SK-N-SH (cell line): Measurements from ENCODE around the gene RPH3AL. TPM values are rescaled to one million over a fixed set of nuclear protein-coding genes. Genes with fewer than 3 reads are reported as not detected.

Experiments
- CTCF ChIA-PET: fragments of 300-600, 350-600 bp; formaldehyde crosslinking; extraction: SDS; loops from one replicate; lab custom pipeline; 2021; lab: Yijun Ruan, JAX
- POLR2A ChIA-PET: fragments of 350-600 bp; sonication (Branson Sonifier 250); formaldehyde crosslinking; extraction: SDS; loops from one replicate; lab custom pipeline; 2020; ENCODE audit warnings: antibody characterized with exemption, inconsistent platforms; lab: Yijun Ruan, JAX
- DNase-seq: peaks from one replicate; pipeline ENCODE4 v3.0.0; 2012
- H2AFZ ChIP-seq: fragments of 200-600 bp; sonication (generic); 2 replicates; pipeline ENCODE4 v1.8.1; 2016; ENCODE audit warnings: antibody characterized with exemption, mild to moderate bottlenecking, low read depth
- H3F3A ChIP-seq: fragments of 200-600 bp; sonication (generic); replicated peaks from 2 replicates; pipeline ENCODE3; 2016; ENCODE audit warnings: antibody characterized with exemption, mild to moderate bottlenecking; ENCODE audit not compliant: insufficient read depth
- H3K27ac ChIP-seq, 2 experiments: fragments of 200-500 bp in 1 of 2; fragments of 200-600 bp in 1 of 2; sonication (Bioruptor generic) in 1 of 2; sonication (generic), shearing (Covaris generic) in 1 of 2; 2 replicates each; pipeline versions ENCODE4 v1.5.1 to v1.6.1; 2014 to 2016; ENCODE audit warnings: low read depth in 2 of 2, inconsistent platforms in 1 of 2, low read length in 1 of 2, mild to moderate bottlenecking in 1 of 2, mixed read lengths in 1 of 2
- H3K27me3 ChIP-seq: fragments of 200-600 bp; sonication (generic), shearing (Covaris generic); 2 replicates; pipeline ENCODE4 v1.6.1; 2016; ENCODE audit warnings: mixed run types; ENCODE audit not compliant: insufficient read depth
- H3K36me3 ChIP-seq, 2 experiments: fragments of 200-500 bp in 1 of 2; fragments of 200-600 bp in 1 of 2; sonication (Bioruptor generic) in 1 of 2; sonication (generic) in 1 of 2; replicated peaks in 1 of 2; 2 replicates each; pipeline versions ENCODE3 to v1.5.1; 2014 to 2016; ENCODE audit warnings: low read length in 1 of 2, mild to moderate bottlenecking in 1 of 2; ENCODE audit not compliant: insufficient read depth in 2 of 2, control insufficient read depth in 1 of 2
- H3K4me1 ChIP-seq, 2 experiments: fragments of 200-500 bp in 1 of 2; fragments of 200-600 bp in 1 of 2; sonication (Bioruptor generic) in 1 of 2; sonication (generic), shearing (Covaris generic) in 1 of 2; 2 replicates each; pipeline versions ENCODE4 v1.5.1 to v1.6.1; 2014 to 2016; ENCODE audit warnings: low read depth in 1 of 2, low read length in 1 of 2, mixed run types in 1 of 2; ENCODE audit not compliant: insufficient read depth in 2 of 2, control insufficient read depth in 1 of 2
- H3K4me2 ChIP-seq: fragments of 200-600 bp; sonication (generic), shearing (Covaris generic); 2 replicates; pipeline ENCODE4 v1.6.1; 2017; ENCODE audit warnings: mixed run types
- H3K4me3 ChIP-seq, 2 experiments: fragments of 200-500 bp in 1 of 2; fragments of 200-600 bp in 1 of 2; sonication (Bioruptor generic) in 1 of 2; sonication (generic), shearing (Covaris generic) in 1 of 2; 2 replicates each; pipeline versions ENCODE4 v1.5.1 to v1.8.1; 2014 to 2016; ENCODE audit warnings: low read depth in 2 of 2, inconsistent platforms in 1 of 2, low read length in 1 of 2, mild to moderate bottlenecking in 1 of 2, mixed read lengths in 1 of 2, moderate library complexity in 1 of 2
- H3K79me2 ChIP-seq: fragments of 200-600 bp; sonication (generic); 2 replicates; pipeline ENCODE4 v1.8.1; 2017; ENCODE audit warnings: mild to moderate bottlenecking; ENCODE audit not compliant: insufficient read depth
- H3K9ac ChIP-seq: fragments of 200-600 bp; sonication (generic); 2 replicates; pipeline ENCODE4 v1.6.1; 2017; ENCODE audit warnings: mixed run types
- H3K9me2 ChIP-seq: fragments of 200-600 bp; sonication (generic); 2 replicates; pipeline ENCODE4 v1.6.1; 2017; ENCODE audit warnings: mixed run types
- H3K9me3 ChIP-seq: fragments of 200-600 bp; sonication (generic); 2 replicates; pipeline ENCODE4 v1.6.1; 2017; ENCODE audit warnings: mixed run types, mild to moderate bottlenecking, moderate library complexity
- H4K20me1 ChIP-seq: fragments of 200-600 bp; sonication (generic); 2 replicates; pipeline ENCODE4 v1.6.1; 2017; ENCODE audit warnings: mild to moderate bottlenecking, mixed run types; ENCODE audit not compliant: insufficient read depth
- CHD2 ChIP-seq: fragments of 150-350 bp; IDR thresholded peaks from 2 replicates; pipeline ENCODE4 v1.6.1; 2018; ENCODE audit warnings: low read length; ENCODE audit not compliant: partially characterized antibody
- GABPA ChIP-seq: IDR thresholded peaks from 2 replicates; pipeline ENCODE4 v1.4.0; 2012; ENCODE audit warnings: low read depth, mild to moderate bottlenecking
- GATA2 ChIP-seq: sonication (generic); formaldehyde crosslinking; IDR thresholded peaks from 2 replicates; pipeline ENCODE4 v1.5.0; 2020; ENCODE audit warnings: mild to moderate bottlenecking, missing genetic modification reagents
- MEF2A ChIP-seq: IDR thresholded peaks from 2 replicates; pipeline ENCODE4 v1.4.0; 2012; ENCODE audit warnings: low read depth, borderline replicate concordance
- MXI1 ChIP-seq: IDR thresholded peaks from 2 replicates; pipeline ENCODE4 v1.6.1; 2012; ENCODE audit warnings: mild to moderate bottlenecking, low read depth, low read length, improper control_type of control experiment
- NFIC ChIP-seq: IDR thresholded peaks from 2 replicates; pipeline ENCODE4 v1.4.0; 2012; ENCODE audit warnings: borderline replicate concordance
- RAD21 ChIP-seq: IDR thresholded peaks from 2 replicates; pipeline ENCODE4 v1.6.1; 2012; ENCODE audit warnings: mild to moderate bottlenecking, low read length
- RFX5 ChIP-seq: IDR thresholded peaks from 2 replicates; pipeline ENCODE4 v1.6.1; 2012; ENCODE audit warnings: mild to moderate bottlenecking, improper control_type of control experiment, low read length
- SIN3A ChIP-seq: IDR thresholded peaks from 2 replicates; pipeline ENCODE4 v1.6.1; 2012; ENCODE audit warnings: low read depth, mild to moderate bottlenecking, low read length, moderate library complexity, borderline replicate concordance
- SMC3 ChIP-seq: IDR thresholded peaks from 2 replicates; pipeline ENCODE4 v1.6.1; 2012; ENCODE audit warnings: low read depth, low read length, improper control_type of control experiment
- TAF1 ChIP-seq: IDR thresholded peaks from 2 replicates; pipeline ENCODE4 v1.6.1; 2012; ENCODE audit warnings: low read depth, mild to moderate bottlenecking, low read length, moderate library complexity, borderline replicate concordance
- WGBS: methylation state at CpG from one replicate; pipeline ENCODE4 v1.1.6; 2017; ENCODE audit warnings: low lambda C conversion rate; 5-methylcytosine and 5-hydroxymethylcytosine counted together
- polyA plus RNA-seq, 3 experiments: library from polyadenylated mRNA; depleted of rRNA; stranded (reverse); fragments of >200 nt; gene quantifications; 2 replicates each; pipeline ENCODE4 v1.2.3, GENCODE V29; 2012
- TF ChIP-seq, protein P1 (sequence below): fragments of 150-350 bp; IDR thresholded peaks from 2 replicates; pipeline ENCODE4 v1.6.1; 2017; ENCODE audit warnings: antibody characterized with exemption, low read length, low read depth, borderline replicate concordance
- TF ChIP-seq, protein P2 (sequence below): IDR thresholded peaks from 2 replicates; pipeline ENCODE4; 2012

Gene RPH3AL
- polyA plus RNA-seq, 1 of the 3 experiments (the other 2 are of a cell fraction): 2.9 TPM

DNA sequence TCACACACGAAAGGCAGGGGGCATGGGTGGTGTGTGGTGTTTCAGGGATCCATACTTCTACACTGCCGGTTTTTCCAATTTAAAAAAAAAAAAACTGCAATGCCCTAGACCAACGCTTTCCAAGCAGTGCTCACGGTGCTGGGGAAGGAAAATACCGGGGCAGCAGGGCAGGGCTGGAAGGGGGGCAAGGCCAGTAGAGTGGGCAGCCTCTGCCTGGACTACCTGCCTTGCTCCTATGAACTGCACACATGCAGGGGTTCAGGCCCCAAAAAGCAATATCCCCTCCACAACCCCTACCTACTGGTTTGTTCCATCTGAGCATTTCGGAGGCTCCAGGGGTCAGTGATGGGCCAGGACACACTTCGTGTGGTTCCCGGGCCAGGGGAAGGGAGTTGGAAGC lies 29.4 kb downstream of the RPH3AL start:
- no peak overlapping the region for H3K9ac ChIP-seq
- no peaks in the 10 kb centered on the region for H3K79me2 ChIP-seq
- POLR2A ChIA-PET: no interaction called here
- no peak overlapping the region for H3K4me2 ChIP-seq
- no peaks in the 10 kb centered on the region; a peak in 1 of 4 replicates for H3K4me1 ChIP-seq
- no peaks in the 10 kb centered on the region for H4K20me1 ChIP-seq
- TF ChIP-seq CHD2: no peak
- TF ChIP-seq SIN3A: no peak
- TF ChIP-seq GATA2 (CRISPR knock-in tag): no peak
- TF ChIP-seq, protein P1, sequence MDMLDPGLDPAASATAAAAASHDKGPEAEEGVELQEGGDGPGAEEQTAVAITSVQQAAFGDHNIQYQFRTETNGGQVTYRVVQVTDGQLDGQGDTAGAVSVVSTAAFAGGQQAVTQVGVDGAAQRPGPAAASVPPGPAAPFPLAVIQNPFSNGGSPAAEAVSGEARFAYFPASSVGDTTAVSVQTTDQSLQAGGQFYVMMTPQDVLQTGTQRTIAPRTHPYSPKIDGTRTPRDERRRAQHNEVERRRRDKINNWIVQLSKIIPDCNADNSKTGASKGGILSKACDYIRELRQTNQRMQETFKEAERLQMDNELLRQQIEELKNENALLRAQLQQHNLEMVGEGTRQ: no peak
- no peak for TF ChIP-seq MXI1
- TF ChIP-seq RFX5: no peak
- no peak for TF ChIP-seq SMC3
- DNase-seq: no peak
- H2AFZ ChIP-seq: no peak overlapping the region
- no peaks in the 10 kb centered on the region for H3K9me2 ChIP-seq
- H3K27me3 ChIP-seq: no peaks in the 10 kb centered on the region
- no peaks in the 10 kb centered on the region for H3K9me3 ChIP-seq
- H3F3A ChIP-seq: no peaks in the 10 kb centered on the region
- no peak overlapping the region for H3K27ac ChIP-seq
- H3K36me3 ChIP-seq: no peaks in the 10 kb centered on the region
- H3K4me3 ChIP-seq: no peak overlapping the region
- 66% methylated on average over 8 of the region's 8 CpGs for WGBS
- CTCF ChIA-PET: no interaction called here

DNA sequence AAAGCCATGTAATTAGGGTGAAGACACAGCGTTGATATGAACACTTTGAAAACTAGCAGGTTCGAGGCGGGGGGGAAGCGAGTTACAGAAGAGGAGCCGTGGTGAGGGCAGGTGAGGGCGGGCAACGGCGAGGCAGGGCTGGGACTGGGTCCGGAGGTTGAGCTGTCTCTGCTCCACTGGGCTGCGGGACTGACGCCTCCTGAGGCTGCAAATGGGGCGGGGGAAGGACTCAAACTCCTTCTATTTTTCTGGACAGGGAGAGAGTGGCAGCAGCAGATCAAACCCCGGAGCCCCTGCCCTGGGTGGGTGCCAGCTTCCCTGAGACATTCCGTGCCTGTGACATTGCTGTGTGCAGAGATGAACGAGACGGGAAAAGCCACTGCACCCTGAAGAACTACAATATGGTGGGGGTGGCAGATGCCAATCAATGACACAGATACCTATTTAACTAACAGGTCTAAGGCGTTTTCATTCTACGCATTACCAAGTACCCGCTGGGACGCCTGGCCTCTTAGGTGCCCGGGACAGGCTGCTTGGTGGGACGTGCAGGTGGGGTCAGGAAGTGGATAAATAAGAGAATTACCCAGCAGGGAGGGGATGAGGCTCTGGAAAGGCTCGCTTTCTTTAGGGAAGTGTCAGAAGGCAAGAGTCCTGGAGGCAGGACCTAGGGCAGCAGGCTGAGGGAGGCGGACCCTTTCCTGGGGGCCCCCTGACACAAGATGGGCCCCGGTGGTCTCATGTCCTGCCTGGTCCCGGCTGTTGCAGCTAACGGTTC lies 30.4 kb downstream of the RPH3AL start:
- no peak overlapping the region for H3K9ac ChIP-seq
- CTCF ChIA-PET: no interaction called here
- H3K27ac ChIP-seq: no peak overlapping the region
- H3K4me1 ChIP-seq: no peaks in the 10 kb centered on the region; a peak in 1 of 4 replicates
- no peak overlapping the region for H3K4me3 ChIP-seq
- H3F3A ChIP-seq: no peaks in the 10 kb centered on the region
- H3K27me3 ChIP-seq: no peaks in the 10 kb centered on the region
- H3K4me2 ChIP-seq: no peak overlapping the region
- no peak for DNase-seq
- no peaks in the 10 kb centered on the region for H3K9me3 ChIP-seq
- WGBS: 76% methylated on average over 20 of the region's 27 CpGs
- H3K9me2 ChIP-seq: no peaks in the 10 kb centered on the region
- no peaks in the 10 kb centered on the region for H3K79me2 ChIP-seq
- no peaks in the 10 kb centered on the region for H4K20me1 ChIP-seq
- H3K36me3 ChIP-seq: no peaks in the 10 kb centered on the region
- POLR2A ChIA-PET: no interaction called here
- no peak overlapping the region for H2AFZ ChIP-seq
- TF ChIP-seq TAF1: no peak
- TF ChIP-seq, protein P2, sequence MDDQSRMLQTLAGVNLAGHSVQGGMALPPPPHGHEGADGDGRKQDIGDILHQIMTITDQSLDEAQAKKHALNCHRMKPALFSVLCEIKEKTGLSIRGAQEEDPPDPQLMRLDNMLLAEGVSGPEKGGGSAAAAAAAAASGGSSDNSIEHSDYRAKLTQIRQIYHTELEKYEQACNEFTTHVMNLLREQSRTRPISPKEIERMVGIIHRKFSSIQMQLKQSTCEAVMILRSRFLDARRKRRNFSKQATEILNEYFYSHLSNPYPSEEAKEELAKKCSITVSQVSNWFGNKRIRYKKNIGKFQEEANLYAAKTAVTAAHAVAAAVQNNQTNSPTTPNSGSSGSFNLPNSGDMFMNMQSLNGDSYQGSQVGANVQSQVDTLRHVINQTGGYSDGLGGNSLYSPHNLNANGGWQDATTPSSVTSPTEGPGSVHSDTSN: no peak
- TF ChIP-seq CHD2: no peak
- no peak for TF ChIP-seq RAD21
- no peak for TF ChIP-seq NFIC
- no peak for TF ChIP-seq MEF2A
- TF ChIP-seq GABPA: no peak
